ENCODE data around the gene GARIN3. TPM values are rescaled to one million over a fixed set of nuclear protein-coding genes. Genes with fewer than 3 reads are reported as not detected.

GARIN3 gene
- polyA plus RNA-seq, 1 of the 3 experiments (the other 2 are of a cell fraction): not detected

GRCh38 chr5:157142317-157143126 lies 23.5 kb downstream of the GARIN3 start, which contains the start of gene MED7 (continued):
- TF ChIP-seq EP300 (IDR thresholded peaks at IDR 0.05; ENCODE audit: borderline replicate concordance in 1 of 2, low read depth in 1 of 2, low read length in 1 of 2): no peak
- TF ChIP-seq, protein P1, sequence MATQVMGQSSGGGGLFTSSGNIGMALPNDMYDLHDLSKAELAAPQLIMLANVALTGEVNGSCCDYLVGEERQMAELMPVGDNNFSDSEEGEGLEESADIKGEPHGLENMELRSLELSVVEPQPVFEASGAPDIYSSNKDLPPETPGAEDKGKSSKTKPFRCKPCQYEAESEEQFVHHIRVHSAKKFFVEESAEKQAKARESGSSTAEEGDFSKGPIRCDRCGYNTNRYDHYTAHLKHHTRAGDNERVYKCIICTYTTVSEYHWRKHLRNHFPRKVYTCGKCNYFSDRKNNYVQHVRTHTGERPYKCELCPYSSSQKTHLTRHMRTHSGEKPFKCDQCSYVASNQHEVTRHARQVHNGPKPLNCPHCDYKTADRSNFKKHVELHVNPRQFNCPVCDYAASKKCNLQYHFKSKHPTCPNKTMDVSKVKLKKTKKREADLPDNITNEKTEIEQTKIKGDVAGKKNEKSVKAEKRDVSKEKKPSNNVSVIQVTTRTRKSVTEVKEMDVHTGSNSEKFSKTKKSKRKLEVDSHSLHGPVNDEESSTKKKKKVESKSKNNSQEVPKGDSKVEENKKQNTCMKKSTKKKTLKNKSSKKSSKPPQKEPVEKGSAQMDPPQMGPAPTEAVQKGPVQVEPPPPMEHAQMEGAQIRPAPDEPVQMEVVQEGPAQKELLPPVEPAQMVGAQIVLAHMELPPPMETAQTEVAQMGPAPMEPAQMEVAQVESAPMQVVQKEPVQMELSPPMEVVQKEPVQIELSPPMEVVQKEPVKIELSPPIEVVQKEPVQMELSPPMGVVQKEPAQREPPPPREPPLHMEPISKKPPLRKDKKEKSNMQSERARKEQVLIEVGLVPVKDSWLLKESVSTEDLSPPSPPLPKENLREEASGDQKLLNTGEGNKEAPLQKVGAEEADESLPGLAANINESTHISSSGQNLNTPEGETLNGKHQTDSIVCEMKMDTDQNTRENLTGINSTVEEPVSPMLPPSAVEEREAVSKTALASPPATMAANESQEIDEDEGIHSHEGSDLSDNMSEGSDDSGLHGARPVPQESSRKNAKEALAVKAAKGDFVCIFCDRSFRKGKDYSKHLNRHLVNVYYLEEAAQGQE (IDR thresholded peaks at IDR 0.05; ENCODE audit: low read depth, low read length): no peak
- TF ChIP-seq NRF1 (IDR thresholded peaks at IDR 0.05; ENCODE audit: low read depth, low read length): no peak
- peak; percentile 18; the same call in 1 of the 2 replicates for TF ChIP-seq RCOR1 (IDR thresholded peaks at IDR 0.05; ENCODE audit: low read length)
- TF ChIP-seq, protein P2, sequence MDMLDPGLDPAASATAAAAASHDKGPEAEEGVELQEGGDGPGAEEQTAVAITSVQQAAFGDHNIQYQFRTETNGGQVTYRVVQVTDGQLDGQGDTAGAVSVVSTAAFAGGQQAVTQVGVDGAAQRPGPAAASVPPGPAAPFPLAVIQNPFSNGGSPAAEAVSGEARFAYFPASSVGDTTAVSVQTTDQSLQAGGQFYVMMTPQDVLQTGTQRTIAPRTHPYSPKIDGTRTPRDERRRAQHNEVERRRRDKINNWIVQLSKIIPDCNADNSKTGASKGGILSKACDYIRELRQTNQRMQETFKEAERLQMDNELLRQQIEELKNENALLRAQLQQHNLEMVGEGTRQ (IDR thresholded peaks at IDR 0.05; ENCODE audit: borderline replicate concordance, low read depth, low read length): no peak
- TF ChIP-seq FOXJ3 (CRISPR knock-in tag; IDR thresholded peaks at IDR 0.05): no peak
- no peak for TF ChIP-seq SMC3 (IDR thresholded peaks at IDR 0.05; ENCODE audit: low read depth, low read length)
- TF ChIP-seq NFIC (IDR thresholded peaks at IDR 0.05; ENCODE audit: borderline replicate concordance): no peak
- no peak for TF ChIP-seq FOSL2 (IDR thresholded peaks at IDR 0.05; ENCODE audit: borderline replicate concordance, low read depth)
- TF ChIP-seq POLR2AphosphoS5 (IDR thresholded peaks at IDR 0.05; ENCODE audit: low read depth, low read length): peak; percentile 91
- TF ChIP-seq MXI1 (IDR thresholded peaks at IDR 0.05; ENCODE audit: low read depth, low read length): no peak
- peak; percentile 27; the same call in 1 of the 2 replicates for TF ChIP-seq IRF3 (IDR thresholded peaks at IDR 0.05; ENCODE audit: low read depth, low read length)
- no peak for TF ChIP-seq TCF12 (IDR thresholded peaks at IDR 0.05)
- no peak for TF ChIP-seq TEAD4 (IDR thresholded peaks at IDR 0.05; ENCODE audit: borderline replicate concordance, insufficient read depth)
- no peak for TF ChIP-seq EZH2phosphoT487 (IDR thresholded peaks at IDR 0.05; ENCODE audit: borderline replicate concordance, low read depth)
- TF ChIP-seq YY1 (IDR thresholded peaks at IDR 0.05; ENCODE audit: low read depth): peak; percentile 36; the same call in 1 of the 2 replicates
- TF ChIP-seq ELF1 (IDR thresholded peaks at IDR 0.05): peak; percentile 60; the same call in 1 of the 2 replicates
- TF ChIP-seq FOXM1 (IDR thresholded peaks at IDR 0.05; ENCODE audit: low read depth): peak; percentile 68; the same call in 1 of the 2 replicates
- TF ChIP-seq JUND (IDR thresholded peaks at IDR 0.05): no peak
- TF ChIP-seq, protein P3, sequence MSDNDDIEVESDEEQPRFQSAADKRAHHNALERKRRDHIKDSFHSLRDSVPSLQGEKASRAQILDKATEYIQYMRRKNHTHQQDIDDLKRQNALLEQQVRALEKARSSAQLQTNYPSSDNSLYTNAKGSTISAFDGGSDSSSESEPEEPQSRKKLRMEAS (IDR thresholded peaks at IDR 0.05; ENCODE audit: low read depth): peak; percentile 57
- TF ChIP-seq RAD21 (IDR thresholded peaks at IDR 0.05; ENCODE audit: low read length): no peak
- TF ChIP-seq, protein P4, sequence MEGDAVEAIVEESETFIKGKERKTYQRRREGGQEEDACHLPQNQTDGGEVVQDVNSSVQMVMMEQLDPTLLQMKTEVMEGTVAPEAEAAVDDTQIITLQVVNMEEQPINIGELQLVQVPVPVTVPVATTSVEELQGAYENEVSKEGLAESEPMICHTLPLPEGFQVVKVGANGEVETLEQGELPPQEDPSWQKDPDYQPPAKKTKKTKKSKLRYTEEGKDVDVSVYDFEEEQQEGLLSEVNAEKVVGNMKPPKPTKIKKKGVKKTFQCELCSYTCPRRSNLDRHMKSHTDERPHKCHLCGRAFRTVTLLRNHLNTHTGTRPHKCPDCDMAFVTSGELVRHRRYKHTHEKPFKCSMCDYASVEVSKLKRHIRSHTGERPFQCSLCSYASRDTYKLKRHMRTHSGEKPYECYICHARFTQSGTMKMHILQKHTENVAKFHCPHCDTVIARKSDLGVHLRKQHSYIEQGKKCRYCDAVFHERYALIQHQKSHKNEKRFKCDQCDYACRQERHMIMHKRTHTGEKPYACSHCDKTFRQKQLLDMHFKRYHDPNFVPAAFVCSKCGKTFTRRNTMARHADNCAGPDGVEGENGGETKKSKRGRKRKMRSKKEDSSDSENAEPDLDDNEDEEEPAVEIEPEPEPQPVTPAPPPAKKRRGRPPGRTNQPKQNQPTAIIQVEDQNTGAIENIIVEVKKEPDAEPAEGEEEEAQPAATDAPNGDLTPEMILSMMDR (IDR thresholded peaks at IDR 0.05): no peak
